NCI-H146 treated with DMSO at 0.1 percent for 48 hours (cell line): ENCODE measurements around the gene UBE2F.
A peak's percentile ranks its signal among the peaks of the same experiment; 100 is the strongest.
"Not testable (repeated sequence)": the region's sequence is repeated elsewhere in the genome, so short reads cannot be mapped to it uniquely, and the experiment has no call there.

Experiments used
- DNase-seq: peaks from one replicate; lab custom pipeline; 2025; ENCODE audit not compliant: unreplicated experiment; lab: John Stamatoyannopoulos, UW

UBE2F gene

DNA sequence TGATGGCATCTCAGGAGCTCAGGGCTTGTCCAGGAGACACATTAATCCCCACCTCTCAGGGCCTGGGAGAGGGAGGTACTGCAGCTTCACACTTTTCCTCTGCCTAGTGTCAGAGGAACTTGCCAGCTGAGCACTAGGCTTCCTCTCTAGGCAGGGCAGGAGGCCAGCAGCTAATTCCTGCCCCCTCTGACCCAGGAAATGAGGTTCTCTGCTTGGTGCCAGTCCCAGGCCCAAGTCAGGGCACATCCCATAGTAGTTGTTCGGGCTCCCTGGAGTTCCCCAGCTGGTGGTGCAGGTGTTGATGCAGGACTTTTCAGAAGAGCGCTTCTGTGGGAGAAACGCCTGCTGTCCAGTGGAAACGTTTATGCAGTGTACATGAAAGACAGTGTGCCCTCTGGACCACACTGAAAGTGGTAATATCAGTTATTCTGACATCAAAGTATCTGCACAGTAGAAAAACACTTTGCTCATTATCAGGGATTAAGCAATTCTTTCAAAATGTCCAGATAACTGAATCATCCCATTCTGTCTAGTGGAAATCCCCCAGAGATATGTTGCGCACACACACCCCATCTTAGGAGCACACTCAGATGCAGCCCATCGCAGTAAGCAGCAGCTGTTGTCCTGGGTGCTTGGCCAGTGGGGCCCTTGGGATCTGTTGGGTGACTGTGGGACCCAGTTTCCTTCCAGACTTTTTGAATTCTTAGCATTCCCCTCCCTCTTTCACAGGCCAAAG, 76.2 kb downstream of the UBE2F start:
- DNase-seq, result no peak

DNA sequence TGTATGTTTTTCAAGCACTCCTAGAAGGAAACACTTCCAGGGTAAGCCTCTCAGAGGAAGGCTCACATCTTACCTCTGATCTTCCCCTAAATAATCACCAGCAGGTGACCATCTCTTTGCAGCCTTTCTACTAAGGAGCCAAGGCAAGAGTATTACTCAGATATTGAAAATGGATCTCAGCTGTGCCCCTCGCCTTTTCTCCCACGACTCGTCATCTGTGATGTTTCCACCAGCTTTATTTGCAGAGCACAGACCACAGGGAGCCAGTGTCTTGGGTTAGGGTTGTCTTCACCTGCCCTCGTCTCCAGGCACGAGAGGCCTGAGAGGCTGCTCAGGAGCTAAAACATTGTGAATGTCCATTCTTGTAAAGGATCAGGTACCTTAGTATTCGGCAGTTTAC, 77.0 kb downstream of the UBE2F start:
- DNase-seq, result no peak

GRCh38 chr2:238045575-238045974, 78.8 kb downstream of the UBE2F start:
- DNase-seq, result no peak

DNA sequence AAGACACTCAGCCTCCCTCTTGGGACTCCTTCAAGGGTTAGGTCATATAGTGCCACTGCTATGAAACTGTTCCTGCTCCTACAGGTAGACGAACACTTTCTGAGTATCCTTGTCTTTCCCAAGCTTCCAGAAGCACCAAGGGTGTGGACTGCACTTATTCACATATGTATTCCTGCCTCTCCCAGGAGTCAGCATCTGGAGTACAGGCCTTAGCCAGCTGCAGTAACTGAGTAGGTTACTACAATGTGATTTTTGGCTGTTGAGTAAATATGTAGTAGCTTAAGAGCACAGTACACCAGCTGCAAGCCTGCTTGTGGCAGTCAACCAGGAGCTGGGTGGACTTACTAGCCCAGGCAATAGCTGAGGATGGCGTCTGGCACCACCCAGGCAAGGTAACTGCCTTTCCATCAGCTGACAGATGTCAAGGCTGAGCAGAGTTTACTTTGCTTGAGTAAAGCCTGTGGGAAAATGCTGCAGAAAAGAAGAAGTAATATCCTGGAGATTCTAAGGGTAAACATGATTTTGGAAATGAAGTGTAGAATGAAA, 80.0 kb downstream of the UBE2F start:
- no peak for DNase-seq

GRCh38 chr2:238053191-238053776, 86.5 kb downstream of the UBE2F start:
- no peak for DNase-seq

DNA sequence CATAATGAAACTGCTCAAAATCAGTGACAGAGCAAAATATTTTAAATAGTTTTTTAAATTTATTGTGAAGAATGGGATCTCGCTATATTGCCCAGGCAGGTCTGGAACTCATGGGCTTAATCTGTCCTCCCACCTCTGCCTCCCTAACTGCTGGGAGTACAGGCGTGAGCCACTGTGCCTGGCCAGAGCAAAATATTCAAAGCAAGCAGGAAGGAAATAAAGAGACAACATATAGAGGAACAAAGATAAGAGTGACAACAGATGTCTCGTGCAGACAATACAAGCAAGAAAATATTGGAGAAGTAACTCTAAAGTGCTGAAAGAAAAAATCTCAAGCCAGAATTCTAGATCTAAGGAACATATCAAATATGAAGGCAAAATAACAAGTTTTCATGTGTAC, 89.0 kb downstream of the UBE2F start:
- DNase-seq, result no peak

DNA sequence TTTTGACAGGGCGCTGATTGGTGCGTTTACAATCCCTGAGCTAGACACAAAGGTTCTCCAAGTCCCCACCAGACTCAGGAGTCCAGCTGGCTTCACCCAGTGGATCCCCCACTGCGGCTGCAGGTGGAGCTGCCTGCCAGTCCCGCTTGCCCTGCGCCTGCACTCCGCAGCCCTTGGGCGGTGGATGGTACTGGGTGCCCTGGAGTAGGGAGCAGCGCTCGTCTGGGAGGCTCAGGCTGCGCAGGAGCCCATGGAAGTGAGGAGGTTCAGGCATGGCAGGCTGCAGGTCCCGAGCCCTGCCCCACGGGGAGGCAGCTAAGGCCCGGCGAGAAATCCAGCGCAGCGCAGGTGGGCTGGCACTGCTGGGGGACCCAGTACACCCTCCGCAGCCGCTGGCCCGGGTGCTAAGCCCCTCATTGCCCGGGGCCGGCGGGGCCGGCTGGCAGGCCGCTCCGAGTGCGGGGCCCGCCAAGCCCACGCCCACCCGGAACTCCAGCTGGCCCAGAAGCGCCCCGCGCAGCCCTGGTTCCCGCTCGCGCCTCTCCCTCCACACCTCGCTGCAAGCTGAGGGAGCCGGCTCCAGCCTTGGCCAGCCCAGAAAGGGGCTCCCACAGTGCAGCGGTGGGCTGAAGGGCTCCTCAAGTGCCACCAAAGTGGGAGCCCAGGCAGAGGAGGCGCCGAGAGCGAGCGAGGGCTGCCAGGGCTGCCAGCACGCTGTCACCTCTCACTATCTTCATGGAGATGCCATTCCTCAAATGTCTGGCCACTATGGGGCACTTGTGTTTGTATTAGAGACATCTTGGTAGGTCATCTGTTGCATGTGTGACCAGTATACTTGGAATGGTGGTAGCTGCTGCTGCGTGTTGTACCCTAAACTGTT, 91.1 kb downstream of the UBE2F start:
- DNase-seq, result not testable (repeated sequence)

DNA sequence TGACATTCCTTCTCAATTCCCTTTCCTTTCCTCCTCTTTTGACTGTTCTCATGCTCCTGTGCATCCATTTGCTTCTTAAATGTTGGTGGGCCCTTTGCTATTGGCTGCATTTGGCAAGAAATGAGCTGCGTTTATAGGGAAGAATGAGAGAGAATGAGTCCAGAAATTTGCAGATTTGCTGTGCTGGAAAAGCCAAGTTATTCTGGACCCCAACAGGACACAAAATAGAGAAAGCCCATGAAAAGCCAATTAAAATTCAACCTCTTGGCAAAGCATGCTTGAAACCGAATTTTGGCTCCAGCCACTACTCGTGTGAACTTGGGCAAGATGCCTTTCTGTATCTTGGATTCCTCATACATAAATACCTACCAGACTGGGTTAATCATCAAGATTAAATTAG, 92.7 kb downstream of the UBE2F start:
- DNase-seq, result no peak

GRCh38 chr2:238060096-238060541, 93.3 kb downstream of the UBE2F start:
- DNase-seq, result no peak

GRCh38 chr2:238060542-238061314, 93.9 kb downstream of the UBE2F start, which contains the start of gene SCLY:
TSS of gene SCLY (plus strand) at chr2:238061001. CDS start at chr2:238061055, 54 bp downstream.
- DNase-seq, result peak; percentile 94

- peak; percentile 50 for DNase-seq
Observed at GRCh38 chr2:238061315-238062202, 94.7 kb downstream of the UBE2F start.

GRCh38 chr2:238063414-238064189, 96.8 kb downstream of the UBE2F start:
- DNase-seq, result no peak

- no peak for DNase-seq
Observed at GRCh38 chr2:238064376-238064775, 97.6 kb downstream of the UBE2F start.

DNA sequence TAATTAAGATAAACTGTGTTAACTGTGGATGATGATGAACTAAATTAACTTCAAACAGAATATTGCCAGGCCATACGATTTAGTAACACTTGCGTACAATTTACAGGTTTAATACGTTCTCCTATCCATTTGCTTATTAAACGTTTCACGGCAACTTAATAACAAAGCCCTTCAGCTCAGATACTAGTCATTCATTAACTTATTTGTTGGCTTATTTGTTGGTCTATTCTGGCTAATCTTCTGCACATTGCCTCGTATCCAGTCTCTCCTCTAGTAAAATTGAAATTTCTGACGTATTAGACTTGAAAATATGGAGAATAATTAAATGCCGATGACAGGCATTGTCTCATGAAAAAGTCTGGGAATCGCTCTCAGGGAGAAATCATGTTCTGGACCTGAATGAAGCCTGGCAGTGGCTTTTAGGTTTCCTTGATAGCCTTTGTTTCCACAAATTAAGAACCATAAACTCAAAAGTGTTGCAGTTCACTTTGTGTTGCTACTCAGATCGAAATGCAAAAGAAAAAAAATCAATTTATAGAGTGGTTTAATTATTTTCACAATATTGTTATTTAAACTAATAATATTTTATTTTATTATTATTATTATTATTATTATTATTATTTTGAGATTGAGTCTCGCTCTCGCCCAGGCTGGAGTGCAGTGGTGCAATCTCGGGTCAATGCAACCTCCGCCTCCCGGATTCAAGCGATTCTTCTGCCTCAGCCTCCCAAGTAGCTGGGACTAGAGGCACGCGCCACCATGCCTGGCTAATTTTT, 98.4 kb downstream of the UBE2F start:
- DNase-seq, result no peak

GRCh38 chr2:238066218-238066617, 99.4 kb downstream of the UBE2F start:
- DNase-seq, result no peak

- not testable (repeated sequence) for DNase-seq
Observed at GRCh38 chr2:238066718-238067117, 99.9 kb downstream of the UBE2F start.

DNA sequence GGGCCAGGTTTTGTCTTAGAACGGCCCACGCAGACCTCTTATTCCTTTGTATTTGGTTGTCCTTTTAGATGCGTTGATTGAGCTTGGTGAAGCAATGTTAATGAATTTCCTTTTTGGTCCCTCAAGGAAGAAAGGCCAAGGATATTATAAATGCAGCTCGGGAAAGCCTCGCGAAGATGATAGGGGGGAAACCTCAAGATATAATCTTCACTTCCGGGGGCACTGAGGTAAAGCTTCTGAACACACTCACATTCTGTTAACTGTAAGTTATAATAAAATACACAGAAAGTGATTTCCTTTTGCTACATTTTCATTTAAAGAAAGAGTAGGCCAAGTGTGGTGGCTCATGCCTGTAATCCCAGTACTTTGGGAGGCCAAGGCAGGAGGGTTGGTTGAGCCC, 101.1 kb downstream of the UBE2F start:
- DNase-seq, result no peak
